Transverse colon (tissue), 4 donors: ENCODE data around the gene TMCO1.

Experiments used
- CTCF ChIP-seq, 5 experiments: fragments of 200-600 bp in 3 of 5; fragments of 450-650 bp in 2 of 5; sonication (generic) in 3 of 5; IDR thresholded peaks; 1 replicate in 2 of 5; 2 replicates in 3 of 5; pipeline ENCODE4 v1.5.1; 2016 to 2017; ENCODE audit warnings: antibody characterized with exemption in 5 of 5, inconsistent platforms in 3 of 5, mild to moderate bottlenecking in 2 of 5, moderate library complexity in 1 of 5
- EP300 ChIP-seq: sonication (generic); formaldehyde crosslinking; IDR thresholded peaks from one replicate; pipeline ENCODE4 v1.6.1; 2017; ENCODE audit warnings: antibody characterized with exemption, low read depth
- POLR2A ChIP-seq: fragments of 450-650 bp; IDR thresholded peaks from one replicate; pipeline ENCODE4 v1.6.1; 2016; ENCODE audit warnings: antibody characterized with exemption, mild to moderate bottlenecking, moderate library complexity
- POLR2AphosphoS5 ChIP-seq, 3 donors: sonication (generic); formaldehyde crosslinking; IDR thresholded peaks; one replicate each; pipeline ENCODE4 v1.6.1; 2016; ENCODE audit warnings: antibody characterized with exemption in 3 of 3

GRCh38 chr1:165726841-165727240, 41.8 kb downstream of the TMCO1 start:
- TF ChIP-seq EP300 (no peak), CTCF (IDR thresholded peaks at IDR 0.05) (no peak), POLR2A (no peak), POLR2AphosphoS5 (IDR thresholded peaks at IDR 0.05) (no peak)
